LNCaP clone FGC (cell line): ENCODE measurements around the gene LAPTM4A.

ENCODE experiments used
- DNase-seq: peaks from one replicate; pipeline ENCODE4 v3.0.0-alpha.2; 2011; ENCODE audit warnings: low read depth
- H3K4me3 ChIP-seq: 2 replicates; pipeline ENCODE4 v1.5.1; 2011; ENCODE audit warnings: mild to moderate bottlenecking, low read depth, low read length, control low read depth
- TF ChIP-seq, protein P1 (sequence below): IDR thresholded peaks from 2 replicates; pipeline ENCODE4 v1.5.1; 2012; ENCODE audit warnings: mild to moderate bottlenecking; ENCODE audit not compliant: control insufficient read depth, insufficient read depth; ENCODE audit errors: extremely low read depth

The LAPTM4A gene

DNA sequence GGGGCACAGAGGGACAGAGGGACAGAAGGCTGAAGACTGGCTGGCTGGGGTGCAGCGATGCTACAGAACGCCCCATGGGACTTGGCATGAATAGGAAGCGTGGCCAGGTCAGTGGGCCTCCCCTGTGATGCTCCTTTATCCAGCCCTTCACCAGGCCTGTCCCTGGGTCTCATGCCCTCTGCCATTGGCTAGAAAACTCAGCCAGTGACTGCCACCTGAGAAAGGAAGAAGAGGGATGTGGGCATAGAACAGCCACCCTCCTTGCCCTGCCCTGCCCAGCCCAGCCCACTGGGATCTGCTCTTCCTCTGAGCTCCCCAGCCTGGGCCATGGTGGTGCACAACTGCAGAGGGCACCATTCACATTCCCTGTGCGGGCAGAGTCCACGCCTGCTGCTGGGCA, 10.5 kb upstream of the LAPTM4A start:
- TF ChIP-seq, protein P1, sequence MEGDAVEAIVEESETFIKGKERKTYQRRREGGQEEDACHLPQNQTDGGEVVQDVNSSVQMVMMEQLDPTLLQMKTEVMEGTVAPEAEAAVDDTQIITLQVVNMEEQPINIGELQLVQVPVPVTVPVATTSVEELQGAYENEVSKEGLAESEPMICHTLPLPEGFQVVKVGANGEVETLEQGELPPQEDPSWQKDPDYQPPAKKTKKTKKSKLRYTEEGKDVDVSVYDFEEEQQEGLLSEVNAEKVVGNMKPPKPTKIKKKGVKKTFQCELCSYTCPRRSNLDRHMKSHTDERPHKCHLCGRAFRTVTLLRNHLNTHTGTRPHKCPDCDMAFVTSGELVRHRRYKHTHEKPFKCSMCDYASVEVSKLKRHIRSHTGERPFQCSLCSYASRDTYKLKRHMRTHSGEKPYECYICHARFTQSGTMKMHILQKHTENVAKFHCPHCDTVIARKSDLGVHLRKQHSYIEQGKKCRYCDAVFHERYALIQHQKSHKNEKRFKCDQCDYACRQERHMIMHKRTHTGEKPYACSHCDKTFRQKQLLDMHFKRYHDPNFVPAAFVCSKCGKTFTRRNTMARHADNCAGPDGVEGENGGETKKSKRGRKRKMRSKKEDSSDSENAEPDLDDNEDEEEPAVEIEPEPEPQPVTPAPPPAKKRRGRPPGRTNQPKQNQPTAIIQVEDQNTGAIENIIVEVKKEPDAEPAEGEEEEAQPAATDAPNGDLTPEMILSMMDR = no peak
- H3K4me3 ChIP-seq = no peak overlapping the region
- DNase-seq = no peak

DNA sequence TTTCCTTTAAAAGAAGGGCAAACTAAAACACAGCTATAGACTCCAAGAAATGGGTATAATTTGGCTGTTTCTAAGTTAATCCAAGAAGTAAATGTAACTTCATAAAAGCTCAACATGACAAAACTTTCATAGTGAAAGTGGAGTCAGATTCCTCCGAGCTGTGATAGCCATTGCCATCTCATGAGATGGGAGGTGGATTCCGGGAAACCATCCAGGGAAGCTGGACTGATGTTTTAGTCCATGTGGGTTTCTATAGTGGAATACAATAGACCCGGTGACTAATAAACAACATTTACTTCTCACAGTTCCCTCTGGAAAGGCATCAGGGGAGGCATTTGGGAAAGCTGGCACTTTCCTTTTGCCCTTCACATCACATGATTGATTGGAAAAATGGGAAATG, 10.0 kb upstream of the LAPTM4A start:
- H3K4me3 ChIP-seq = no peak overlapping the region
- TF ChIP-seq, protein P1 = no peak
- no peak for DNase-seq

DNA sequence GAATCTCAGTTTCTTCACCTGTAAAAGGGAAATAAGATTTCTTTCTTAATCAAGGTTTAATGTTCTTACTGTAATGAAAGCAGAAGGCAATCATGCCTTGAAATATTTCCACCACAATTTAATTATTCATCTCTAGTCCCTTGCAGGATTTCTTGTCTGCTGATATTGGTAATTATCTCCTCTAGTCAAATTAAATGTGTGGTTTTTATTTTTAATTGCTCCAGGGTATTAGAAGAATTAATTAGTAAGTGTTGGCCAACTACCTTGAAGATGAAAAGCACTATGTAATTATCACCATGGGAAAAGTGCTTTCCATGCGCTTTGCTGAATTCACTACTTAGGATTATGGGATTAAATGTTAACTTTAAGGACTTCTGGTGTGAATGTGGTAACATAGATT, 8.7 kb upstream of the LAPTM4A start:
- no peak for DNase-seq
- TF ChIP-seq, protein P1 = no peak
- no peak overlapping the region for H3K4me3 ChIP-seq

DNA sequence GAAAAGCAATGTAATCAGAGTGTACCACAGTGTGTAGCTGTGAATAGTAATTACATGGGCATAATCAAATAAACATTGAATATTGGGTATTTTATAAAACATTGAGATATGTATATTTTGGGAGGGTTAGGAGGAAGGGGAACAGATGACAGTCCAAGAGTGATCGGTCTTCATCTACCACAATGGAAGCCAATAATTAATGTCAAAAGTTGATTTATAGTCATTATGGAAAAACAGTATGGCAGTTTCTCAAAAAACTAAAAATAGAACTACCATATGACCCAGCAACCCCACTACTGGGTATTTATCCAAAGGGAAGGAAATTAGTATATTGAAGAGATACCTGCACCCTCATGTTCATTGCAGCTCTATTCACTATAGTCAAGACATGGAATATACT, 5.8 kb upstream of the LAPTM4A start:
- no peak for DNase-seq
- TF ChIP-seq, protein P1 = no peak
- no peak overlapping the region for H3K4me3 ChIP-seq

DNA sequence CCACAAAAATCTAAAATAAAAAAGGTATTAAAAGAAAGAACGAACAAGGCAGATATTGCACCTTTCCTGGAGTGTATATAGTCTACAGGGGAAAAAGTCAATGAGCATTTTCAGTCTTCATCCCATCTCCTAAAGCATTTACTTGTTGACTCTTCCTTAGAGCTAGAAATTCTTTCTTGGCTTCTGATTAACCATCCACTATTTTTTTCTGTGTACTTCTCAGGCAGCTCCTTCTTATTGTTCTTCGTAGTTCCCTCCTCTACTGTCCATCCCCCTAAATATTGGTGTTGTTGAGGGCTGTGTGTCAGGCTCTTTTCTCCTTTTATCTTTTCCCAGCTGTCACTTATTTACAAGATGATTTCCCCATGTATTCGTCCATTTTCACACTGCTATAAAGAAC, 3.5 kb upstream of the LAPTM4A start:
- H3K4me3 ChIP-seq = no peak overlapping the region

DNA sequence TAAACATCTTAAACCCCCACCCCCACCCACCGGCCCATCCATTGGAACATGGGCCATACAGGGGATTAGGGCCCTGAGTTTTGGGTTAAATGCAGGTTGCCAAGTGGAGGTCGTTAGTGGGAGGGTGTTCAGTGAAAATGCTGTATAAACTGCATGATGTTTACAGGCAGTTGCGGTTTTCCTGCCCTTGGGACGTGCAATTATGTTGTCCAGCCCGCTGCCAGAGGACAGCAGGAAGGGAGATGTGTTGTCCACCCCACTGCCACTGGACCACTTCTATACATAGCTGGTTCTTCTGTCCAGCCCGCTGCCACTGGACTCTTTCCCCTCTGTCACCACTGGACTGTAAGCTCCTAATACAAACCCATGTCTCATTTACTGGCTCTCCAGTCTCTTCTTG, 2.7 kb upstream of the LAPTM4A start:
- TF ChIP-seq, protein P1 = no peak
- no peak for DNase-seq
- H3K4me3 ChIP-seq = no peak overlapping the region

More for the DNA sequence above, 3.5 kb upstream of the LAPTM4A start:
- TF ChIP-seq, protein P1 = no peak
- no peak for DNase-seq

DNA sequence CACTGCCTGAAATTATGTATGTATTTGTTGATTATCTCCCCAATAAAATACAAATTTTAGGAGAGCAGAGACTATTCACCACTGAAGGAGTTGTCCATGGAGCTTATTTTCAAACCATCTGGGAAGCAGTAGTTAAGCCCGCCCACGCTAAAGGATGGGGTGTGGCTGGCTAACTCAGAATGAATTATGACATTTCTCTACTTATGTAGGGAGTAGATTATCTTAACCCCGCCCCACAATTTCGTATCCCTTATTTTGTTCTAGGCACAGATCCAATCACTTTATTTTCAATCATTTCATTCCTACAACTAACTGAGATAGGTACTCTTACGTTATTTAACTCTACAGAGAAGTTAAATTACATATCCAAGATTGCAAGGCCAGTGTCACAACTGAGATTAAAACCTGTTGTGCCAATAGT, 1.4 kb upstream of the LAPTM4A start:
- H3K4me3 ChIP-seq = peak overlapping the region; percentile 93
- TF ChIP-seq, protein P1 = no peak
- DNase-seq = peak; percentile 11
